HG03342 (cell line): ENCODE data around the gene LYZL6.

ENCODE experiments used
- ATAC-seq: cut with Tn5 transposase; IDR thresholded peaks from one replicate; pipeline ENCODE4 v1.9.1; 2021; ENCODE audit warnings: mild to moderate bottlenecking, moderate library complexity; ENCODE audit not compliant: unreplicated experiment

The LYZL6 gene, protein sequence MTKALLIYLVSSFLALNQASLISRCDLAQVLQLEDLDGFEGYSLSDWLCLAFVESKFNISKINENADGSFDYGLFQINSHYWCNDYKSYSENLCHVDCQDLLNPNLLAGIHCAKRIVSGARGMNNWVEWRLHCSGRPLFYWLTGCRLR

DNA sequence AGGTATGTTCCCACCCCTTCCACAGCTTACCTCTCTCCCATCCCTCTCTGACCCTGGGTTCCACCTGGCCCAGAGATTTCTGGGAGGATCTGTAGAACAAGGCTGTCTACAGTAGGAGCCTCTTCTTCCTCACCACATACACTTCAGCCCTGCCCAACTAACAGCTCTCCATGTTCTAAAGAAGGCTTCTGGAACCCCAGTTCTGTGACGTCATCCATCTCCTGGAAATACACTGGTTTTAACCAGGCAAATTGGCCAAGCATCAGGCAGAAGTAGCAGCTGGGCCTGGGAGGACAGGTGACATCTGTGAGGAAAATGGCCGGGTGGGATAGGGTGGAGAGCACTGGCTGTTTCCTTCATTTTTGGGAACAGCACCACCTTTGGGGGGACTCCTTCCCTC lies at the start of gene LYZL6:
Gene LYZL6, minus strand, starts transcription at position 177 of the 400 bp plus-strand sequence. CDS start 4,357 bp downstream, outside the sequence.
- ATAC-seq: no peak

- ATAC-seq: no peak
Observed at GRCh38 chr17:35991075-35991474, 47.6 kb upstream of the LYZL6 start.

- ATAC-seq: no peak
Observed at GRCh38 chr17:35988164-35988563, 44.7 kb upstream of the LYZL6 start.

GRCh38 chr17:35986643-35987042 lies 43.1 kb upstream of the LYZL6 start, which contains the start of gene CCL14:
CCL14 (minus strand) TSS chr17:35986729; CDS start chr17:35986649, 80 bp downstream.
- no peak for ATAC-seq

DNA sequence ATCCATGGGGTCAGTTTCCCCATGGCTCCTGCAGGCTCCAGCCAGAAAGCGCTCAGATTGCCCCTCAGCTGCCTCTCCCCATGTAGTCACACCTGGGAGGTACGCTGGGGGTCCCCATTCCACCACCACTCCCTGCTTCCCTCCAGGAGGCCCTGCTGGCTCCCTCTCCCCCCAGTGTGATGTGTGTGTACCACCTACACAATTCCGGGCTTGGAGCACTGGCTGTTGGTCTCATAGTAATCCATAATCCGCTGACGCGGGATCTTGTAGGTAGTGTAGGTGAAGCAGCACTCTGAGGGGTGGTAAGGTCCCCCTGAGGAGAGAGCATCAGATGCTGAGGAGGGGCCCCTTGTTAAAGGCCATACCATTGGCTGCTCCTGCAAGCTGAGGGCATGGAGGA lies 40.6 kb upstream of the LYZL6 start:
- no peak for ATAC-seq

DNA sequence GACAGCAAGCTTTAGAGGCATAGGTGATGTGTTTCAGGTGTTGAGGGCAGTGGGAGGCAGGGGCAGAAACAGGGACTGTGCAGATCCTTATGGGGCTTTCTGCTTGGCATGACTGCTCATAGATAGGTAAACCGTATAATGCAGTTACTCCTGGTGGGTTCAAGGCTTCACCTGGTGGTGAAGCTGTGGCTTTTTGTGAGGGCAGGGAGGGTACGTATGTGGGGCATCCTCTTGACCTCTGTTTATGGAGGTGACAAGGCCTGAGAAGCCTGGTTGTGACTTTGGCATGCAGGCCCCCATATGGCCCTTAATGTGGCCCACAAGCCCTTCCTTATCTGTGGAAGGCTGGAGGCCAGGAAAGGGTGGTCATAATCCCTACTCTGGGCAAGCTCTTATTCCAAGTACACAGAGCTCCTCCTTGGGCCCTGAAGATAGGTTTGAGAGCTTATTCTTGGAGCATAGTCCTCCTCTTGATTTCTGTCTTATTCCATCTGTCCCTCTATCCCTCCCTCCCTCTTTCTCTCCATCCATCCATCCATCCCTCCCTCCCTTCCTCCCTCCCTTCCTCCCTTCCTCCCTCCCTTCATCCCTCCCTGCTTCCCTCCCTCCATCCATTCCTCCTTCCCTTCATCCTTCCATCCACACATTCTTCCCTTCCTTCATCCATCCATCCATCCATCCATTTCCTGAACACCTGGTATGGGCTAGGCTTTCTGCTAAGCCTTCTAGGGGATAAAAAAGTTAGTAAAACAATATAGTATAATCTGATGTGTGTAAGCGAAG lies 39.1 kb upstream of the LYZL6 start:
- ATAC-seq: no peak

DNA sequence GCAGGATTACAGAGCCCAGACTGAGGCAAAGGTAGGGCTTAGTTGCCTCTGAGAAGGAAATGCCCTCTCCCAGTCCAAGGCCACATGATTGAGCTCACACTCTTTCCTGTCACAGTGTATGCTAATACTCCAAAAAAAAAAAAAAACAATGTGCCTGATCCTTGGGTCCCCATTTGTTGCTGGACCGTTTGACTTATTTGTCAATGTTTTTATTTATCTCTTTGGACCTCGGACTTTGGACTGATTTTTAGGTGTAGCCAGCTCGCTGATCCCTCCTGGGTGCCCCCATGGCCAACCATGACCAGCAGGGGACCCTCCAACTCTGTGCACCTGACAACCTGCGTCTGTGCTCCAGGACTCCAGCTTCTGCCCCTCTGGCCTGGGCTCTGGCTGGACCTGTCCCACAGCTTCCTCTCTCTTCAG lies 38.4 kb upstream of the LYZL6 start:
- no peak for ATAC-seq

DNA sequence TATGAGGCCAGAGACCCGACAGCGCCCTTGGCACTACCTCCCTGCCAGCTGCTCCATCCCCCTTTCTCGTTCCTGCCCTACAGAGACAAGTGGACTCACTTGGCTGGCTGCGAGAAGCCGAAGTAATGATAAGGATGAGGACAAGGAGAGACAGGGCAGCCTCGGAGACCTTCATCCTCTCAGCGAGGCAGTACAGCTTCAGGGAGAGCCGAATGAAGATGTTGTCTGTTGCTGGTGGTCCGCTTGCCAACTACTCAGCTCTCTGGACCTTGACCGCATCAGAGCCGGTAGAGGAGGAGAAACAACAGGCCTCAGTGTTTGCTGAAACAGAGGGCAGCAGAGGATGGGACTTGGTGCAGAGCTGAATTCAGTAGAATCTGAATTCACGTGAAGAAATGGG lies 37.7 kb upstream of the LYZL6 start, which contains the start of gene CCL16:
Gene CCL16, minus strand, starts transcription at position 252 of the 400 bp plus-strand sequence. Its CDS starts 77 bp downstream, at position 175.
- no peak for ATAC-seq

GRCh38 chr17:35978346-35978745 lies 34.8 kb upstream of the LYZL6 start:
- ATAC-seq: no peak

DNA sequence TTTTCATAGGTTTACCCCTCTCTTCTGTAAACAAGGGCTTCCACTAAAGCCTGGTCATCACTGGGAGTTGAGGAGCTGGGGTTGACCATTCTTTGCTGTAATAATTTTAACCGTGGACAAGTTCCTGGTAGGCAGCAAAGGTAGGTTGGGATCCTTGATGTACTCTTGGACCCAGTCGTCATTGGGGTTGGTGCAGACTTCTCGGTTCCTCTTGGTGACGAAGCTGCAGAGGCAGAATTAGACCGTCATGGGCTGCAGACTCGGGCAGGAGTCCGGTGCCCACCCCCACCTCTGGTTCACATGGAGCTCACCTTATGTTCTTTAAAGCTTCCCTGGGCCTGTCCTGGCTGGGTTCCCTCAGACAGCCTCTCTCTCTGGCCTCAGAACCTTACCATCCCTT lies 34.0 kb upstream of the LYZL6 start:
- no peak for ATAC-seq

GRCh38 chr17:35973333-35974260 lies 30.1 kb upstream of the LYZL6 start:
- ATAC-seq: no peak

GRCh38 chr17:35972945-35973332 lies 29.4 kb upstream of the LYZL6 start:
- no peak for ATAC-seq

GRCh38 chr17:35972535-35972934 lies 29.0 kb upstream of the LYZL6 start:
- no peak for ATAC-seq

GRCh38 chr17:35972066-35972465 lies 28.6 kb upstream of the LYZL6 start:
- no peak for ATAC-seq

DNA sequence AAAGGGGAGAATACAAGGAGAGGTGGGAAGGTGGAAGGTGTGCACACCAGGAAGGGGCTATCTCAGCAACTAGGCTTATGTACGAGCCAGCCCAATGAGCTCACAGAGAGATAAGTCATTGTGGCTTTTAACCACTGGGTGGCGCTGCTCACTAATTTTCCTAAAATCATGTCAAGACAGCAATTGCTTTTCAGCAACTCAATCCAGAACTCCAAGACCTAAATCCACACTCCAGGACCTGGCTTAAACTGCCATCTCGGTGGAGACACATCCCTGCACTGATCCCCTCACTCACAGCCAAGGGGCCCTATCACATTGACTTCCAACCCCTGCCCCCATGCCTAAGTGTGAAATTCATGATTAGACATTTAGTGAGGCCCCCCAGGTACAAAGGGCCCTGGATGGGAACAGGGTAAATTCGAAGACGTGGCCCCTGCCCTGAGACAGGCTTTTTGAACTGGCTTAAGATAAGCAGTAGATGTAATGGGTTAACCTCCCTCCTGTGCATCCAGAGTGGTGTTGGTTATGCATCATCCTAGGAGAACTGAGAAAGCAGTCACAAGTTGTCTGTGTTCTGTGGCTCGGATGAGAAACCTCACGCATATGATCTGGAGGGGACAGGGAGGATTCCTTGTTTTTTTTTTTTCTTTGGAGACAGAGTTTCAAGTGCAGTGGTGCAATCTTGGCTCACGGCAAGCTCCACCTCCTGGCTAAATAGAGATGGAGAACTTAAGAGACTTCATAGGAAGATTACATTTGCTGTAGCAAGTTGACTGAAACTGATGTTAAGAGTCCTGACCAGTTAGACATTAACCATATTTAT lies 26.3 kb upstream of the LYZL6 start:
- no peak for ATAC-seq

DNA sequence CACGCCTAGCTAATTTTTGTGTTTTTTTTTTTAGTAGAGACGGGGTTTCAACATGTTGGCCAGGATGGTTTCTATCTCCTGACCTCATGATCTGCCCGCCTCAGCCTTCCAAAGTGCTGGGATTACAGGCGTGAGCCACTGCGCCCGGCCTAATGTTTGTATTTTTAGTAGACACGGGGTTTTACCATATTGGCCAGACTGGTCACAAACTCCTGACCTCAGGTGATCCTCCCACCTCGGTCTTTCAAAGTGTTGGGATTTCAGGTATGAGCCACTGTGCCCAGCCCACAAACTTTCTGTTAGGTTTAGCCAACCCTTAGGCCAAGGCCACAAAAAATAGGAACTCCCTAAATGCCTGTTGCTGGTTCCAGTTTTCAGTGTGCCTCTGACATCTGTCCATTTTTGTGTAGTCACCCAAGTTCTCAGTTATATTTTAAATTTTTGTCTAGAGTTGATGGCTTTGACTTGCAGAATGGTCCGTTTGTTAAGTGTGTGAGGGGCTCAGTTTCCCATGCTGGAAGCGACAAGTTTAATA lies 25.1 kb upstream of the LYZL6 start:
- ATAC-seq: no peak

- ATAC-seq: no peak
Observed at GRCh38 chr17:35965272-35965671, 21.8 kb upstream of the LYZL6 start.

- no peak for ATAC-seq
Observed at GRCh38 chr17:35963663-35964062, 20.1 kb upstream of the LYZL6 start.

- ATAC-seq: no peak
Observed at GRCh38 chr17:35953720-35954119, 10.2 kb upstream of the LYZL6 start.

GRCh38 chr17:35949401-35949800 lies 5.9 kb upstream of the LYZL6 start:
- ATAC-seq: no peak
